ACC112 (cell line): ENCODE measurements around the gene USP20.

Experiments
- H2AFZ ChIP-seq: fragments of 200-600 bp; sonication (generic); one replicate; pipeline ENCODE4 v1.6.0; 2017; ENCODE audit warnings: antibody characterized with exemption, low read length; ENCODE audit not compliant: unreplicated experiment
- H3K27ac ChIP-seq: fragments of 200-600 bp; sonication (generic); 2 replicates; pipeline ENCODE4 v1.5.1; 2014; ENCODE audit warnings: low read depth, mild to moderate bottlenecking, antibody characterized with exemption, low read length, moderate library complexity
- H3K27me3 ChIP-seq: fragments of 200-600 bp; sonication (generic); 2 replicates; pipeline ENCODE4 v1.6.1; 2014; ENCODE audit warnings: mild to moderate bottlenecking, antibody characterized with exemption, low read length, moderate library complexity, mixed read lengths; ENCODE audit not compliant: insufficient read depth
- H3K36me3 ChIP-seq: fragments of 200-600 bp; sonication (generic); 2 replicates; pipeline ENCODE4 v1.6.1; 2016; ENCODE audit warnings: mild to moderate bottlenecking, antibody characterized with exemption, low read length, moderate library complexity, mixed read lengths; ENCODE audit not compliant: insufficient read depth
- H3K4me1 ChIP-seq: fragments of 200-600 bp; sonication (generic); one replicate; pipeline ENCODE4 v1.6.1; 2016; ENCODE audit warnings: low read length, mixed read lengths; ENCODE audit not compliant: insufficient read depth, unreplicated experiment, control insufficient read depth
- H3K4me3 ChIP-seq: fragments of 200-600 bp; sonication (generic); 2 replicates; pipeline ENCODE4 v1.5.1; 2014; ENCODE audit warnings: mild to moderate bottlenecking, low read depth, low read length
- H3K79me2 ChIP-seq: fragments of 200-600 bp; sonication (generic); one replicate; pipeline ENCODE4 v1.6.0; 2016; ENCODE audit warnings: low read length; ENCODE audit not compliant: control insufficient read depth, unreplicated experiment, insufficient read depth

USP20 gene

DNA sequence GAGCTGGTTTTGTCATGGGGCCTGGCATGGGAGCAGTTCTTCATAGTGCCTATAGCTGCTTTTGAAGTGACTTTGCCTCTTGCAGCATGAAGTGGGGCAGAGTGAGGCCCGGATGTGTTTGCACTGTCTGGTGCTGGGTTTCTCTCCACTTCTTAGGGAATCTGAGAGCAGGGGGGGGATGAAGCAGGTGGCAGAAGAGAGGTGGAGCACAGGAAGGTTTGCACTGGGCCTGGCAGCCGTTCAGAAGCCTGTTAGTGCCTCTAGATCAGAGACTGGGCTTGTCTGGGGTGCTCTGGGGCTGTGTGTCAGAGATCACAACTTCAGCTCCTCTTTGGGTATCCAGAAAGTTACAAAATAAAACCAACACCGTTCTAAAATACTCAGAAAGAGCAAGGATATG, 18.4 kb downstream of the USP20 start:
- H3K79me2 ChIP-seq, result no peaks in the 10 kb centered on the region
- peaks cover 3% of the 10 kb centered on the region; the same call in 1 of the 2 replicates for H3K36me3 ChIP-seq
- no peak overlapping the region for H2AFZ ChIP-seq
- no peaks in the 10 kb centered on the region for H3K4me1 ChIP-seq
- no peak overlapping the region for H3K27ac ChIP-seq
- H3K27me3 ChIP-seq, result no peaks in the 10 kb centered on the region
- no peak overlapping the region for H3K4me3 ChIP-seq

DNA sequence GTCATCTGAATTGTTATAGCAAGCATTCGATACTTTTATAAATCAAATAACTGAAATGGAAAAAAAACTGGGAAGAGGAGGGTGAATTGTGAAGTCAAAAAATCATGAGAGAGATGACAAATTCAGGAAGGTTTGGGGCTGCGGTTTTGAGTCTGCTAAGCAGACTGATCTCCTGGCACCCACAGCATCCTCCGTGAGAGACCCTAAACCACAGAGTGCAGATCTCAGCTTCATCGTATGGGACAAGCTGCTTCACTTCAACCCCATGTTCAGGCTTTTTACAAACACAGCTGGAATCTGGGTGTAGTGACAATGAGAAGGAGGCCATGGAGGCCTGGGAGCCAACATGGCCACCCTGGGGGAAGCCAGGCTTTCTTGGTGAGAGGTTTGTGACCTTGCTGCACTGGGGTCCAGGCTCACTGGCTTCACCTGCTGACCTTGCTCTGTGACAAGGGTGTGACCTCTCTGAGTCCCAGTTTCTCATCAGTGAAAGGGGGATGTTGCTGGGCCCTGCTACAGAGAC, 19.4 kb downstream of the USP20 start:
- Histone ChIP-seq H3K36me3 (peaks cover 3% of the 10 kb centered on the region; the same call in 1 of the 2 replicates), H3K79me2 (no peaks in the 10 kb centered on the region), H3K4me1 (no peaks in the 10 kb centered on the region), H2AFZ (no peak overlapping the region), H3K27me3 (no peaks in the 10 kb centered on the region), H3K27ac (no peak overlapping the region), H3K4me3 (no peak overlapping the region)

DNA sequence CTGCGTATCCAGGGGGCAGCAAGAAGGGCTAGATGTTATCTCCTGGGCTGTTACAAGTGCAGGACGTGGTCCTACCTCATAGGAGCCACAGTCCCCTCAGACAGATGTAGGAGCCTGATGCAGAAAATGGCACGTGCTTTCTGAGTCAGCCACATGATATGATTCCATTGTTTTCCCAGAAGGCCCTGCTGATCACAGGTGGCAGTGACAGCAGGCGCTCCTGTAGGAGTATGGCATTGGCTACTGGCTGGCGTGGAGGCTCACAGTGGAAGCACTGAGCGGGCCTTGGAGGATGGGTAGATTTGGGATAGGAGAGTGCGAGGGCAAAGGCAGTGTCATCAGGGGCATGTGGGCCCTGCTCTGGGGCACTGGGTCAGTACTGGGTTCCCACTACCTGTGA, 21.9 kb downstream of the USP20 start:
- Histone ChIP-seq H3K4me3 (no peak overlapping the region), H3K27ac (no peak overlapping the region), H3K4me1 (no peaks in the 10 kb centered on the region), H3K36me3 (no peaks in the 10 kb centered on the region; the same call in 1 of the 2 replicates), H2AFZ (no peak overlapping the region), H3K79me2 (no peaks in the 10 kb centered on the region), H3K27me3 (no peaks in the 10 kb centered on the region)

DNA sequence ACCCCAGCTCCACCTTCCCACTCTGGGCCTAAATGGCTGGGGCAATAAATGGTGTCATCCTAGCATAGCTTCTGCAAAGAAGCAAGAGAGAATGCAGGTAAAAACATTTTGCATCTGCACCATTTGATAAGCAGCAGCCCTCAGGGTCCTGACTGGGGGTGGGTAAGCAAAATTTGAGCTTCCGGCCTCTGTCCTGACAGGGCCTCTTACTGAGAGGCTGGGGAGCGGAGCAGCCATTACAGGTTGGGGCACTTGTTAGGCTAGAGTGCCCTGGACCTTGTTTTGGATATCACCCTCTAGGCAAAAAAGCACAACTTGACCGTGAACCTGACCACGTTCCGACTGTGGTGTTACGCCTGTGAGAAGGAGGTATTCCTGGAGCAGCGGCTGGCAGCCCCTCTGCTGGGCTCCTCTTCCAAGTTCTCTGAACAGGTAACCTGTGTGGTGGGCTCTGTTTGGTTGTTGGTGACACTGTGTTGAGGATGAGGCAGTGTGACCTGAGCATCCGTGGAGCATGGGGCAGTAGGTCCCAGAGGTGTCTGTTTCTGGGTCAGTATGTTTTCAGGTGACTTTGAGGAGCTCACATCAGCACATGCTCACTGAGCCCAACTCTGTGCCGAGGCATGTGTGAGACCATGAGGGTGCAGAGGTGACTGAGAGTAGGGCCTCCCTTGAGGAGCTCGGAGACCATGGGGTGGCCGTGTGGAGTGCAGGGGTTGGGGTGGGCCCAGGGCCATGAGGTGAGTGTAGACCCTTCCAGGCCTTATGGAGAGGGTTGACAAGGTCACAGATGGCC, 23.1 kb downstream of the USP20 start:
- Histone ChIP-seq H3K27ac (no peak overlapping the region), H3K27me3 (no peaks in the 10 kb centered on the region), H3K4me3 (no peak overlapping the region), H3K36me3 (no peaks in the 10 kb centered on the region; the same call in 1 of the 2 replicates), H3K4me1 (no peaks in the 10 kb centered on the region), H2AFZ (no peak overlapping the region), H3K79me2 (no peaks in the 10 kb centered on the region)

DNA sequence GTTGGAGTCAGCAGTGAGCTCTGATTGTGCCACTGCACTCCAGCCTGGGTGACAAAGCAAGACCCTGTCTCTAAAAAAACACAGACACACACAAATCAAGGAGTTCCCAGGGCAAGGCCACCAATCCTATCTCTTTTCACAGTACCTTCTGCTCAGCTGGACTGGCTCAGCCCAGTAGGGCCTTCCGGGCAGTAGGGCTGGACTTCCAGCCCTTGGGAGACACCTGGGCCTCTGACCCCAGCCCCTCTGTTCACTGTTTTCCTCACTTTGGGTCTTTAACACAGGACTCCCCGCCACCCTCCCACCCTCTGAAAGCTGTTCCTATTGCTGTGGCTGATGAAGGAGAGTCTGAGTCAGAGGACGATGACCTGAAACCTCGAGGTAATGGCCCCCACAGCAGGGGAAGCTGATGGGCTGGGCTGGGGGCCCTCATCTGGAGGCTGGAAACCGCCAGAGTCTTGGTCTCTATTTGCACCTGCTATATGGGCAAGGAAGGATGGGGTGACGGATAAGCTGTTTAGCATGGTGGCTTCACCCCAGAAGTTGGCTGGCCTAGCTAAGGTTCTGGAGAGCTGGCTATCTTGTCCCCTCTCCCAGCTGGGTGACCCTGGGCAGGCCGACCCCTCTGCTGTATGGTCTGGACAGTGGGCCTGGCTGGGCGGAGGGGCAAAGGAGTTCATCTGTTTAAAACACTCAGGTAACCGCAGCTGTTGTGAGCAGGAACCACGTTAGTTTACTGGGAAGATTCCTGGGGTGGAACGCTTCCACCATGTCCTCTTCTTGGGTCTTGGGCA, 25.6 kb downstream of the USP20 start:
- Histone ChIP-seq H3K4me3 (no peak overlapping the region), H2AFZ (no peak overlapping the region), H3K4me1 (no peaks in the 10 kb centered on the region), H3K27me3 (no peaks in the 10 kb centered on the region), H3K36me3 (no peaks in the 10 kb centered on the region), H3K27ac (no peak overlapping the region), H3K79me2 (no peaks in the 10 kb centered on the region)

DNA sequence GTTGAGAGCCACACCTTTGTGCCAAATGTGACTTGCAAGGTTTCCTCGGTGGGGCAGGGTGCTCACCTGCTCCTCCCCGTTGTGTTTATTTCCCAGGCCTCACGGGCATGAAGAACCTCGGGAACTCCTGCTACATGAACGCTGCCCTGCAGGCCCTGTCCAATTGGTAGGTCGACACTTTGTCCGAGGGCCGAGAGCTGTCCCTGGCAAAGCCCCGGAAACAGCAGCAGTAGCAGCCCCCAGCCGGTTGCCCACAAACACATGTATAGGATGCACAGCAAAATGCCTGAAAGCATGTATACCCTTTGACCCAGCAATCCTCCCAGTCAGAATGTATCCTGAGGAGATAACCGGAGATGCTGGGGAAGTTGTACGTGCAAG, 26.2 kb downstream of the USP20 start:
- H3K27me3 ChIP-seq, result no peaks in the 10 kb centered on the region
- H3K36me3 ChIP-seq, result no peaks in the 10 kb centered on the region
- H2AFZ ChIP-seq, result no peak overlapping the region
- H3K4me1 ChIP-seq, result no peaks in the 10 kb centered on the region
- H3K27ac ChIP-seq, result no peak overlapping the region
- H3K4me3 ChIP-seq, result no peak overlapping the region
- H3K79me2 ChIP-seq, result no peaks in the 10 kb centered on the region

DNA sequence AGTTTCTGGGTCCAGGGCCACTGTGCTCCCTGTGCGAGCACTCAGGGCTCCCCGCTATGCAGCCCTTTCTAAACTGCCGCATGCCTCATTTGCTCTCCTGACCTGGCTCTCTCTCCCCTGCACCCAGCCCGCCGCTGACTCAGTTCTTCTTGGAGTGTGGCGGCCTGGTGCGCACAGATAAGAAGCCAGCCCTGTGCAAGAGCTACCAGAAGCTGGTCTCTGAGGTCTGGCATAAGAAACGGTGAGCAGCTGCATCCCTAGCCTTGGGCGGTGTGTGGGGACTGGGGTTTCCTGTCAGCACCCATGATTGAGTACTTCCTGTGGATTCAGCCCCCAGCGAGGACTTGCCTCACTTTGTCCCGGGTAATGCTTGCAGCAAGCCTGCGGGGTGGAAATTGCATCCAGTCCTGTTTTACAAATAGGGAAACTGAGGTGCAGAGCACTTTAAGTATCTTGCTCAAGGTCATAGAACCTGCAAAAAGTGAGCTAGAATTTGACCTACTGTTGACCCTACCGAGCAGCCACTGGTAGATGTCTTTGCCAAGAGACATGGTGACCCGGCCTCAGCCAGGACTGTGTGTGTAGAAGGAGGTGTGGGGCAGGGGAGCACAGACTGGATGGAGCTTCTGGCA, 27.9 kb downstream of the USP20 start:
- no peak overlapping the region for H2AFZ ChIP-seq
- H3K27me3 ChIP-seq, result no peaks in the 10 kb centered on the region
- no peak overlapping the region for H3K27ac ChIP-seq
- H3K36me3 ChIP-seq, result no peaks in the 10 kb centered on the region
- no peaks in the 10 kb centered on the region for H3K79me2 ChIP-seq
- H3K4me3 ChIP-seq, result no peak overlapping the region
- H3K4me1 ChIP-seq, result no peaks in the 10 kb centered on the region

DNA sequence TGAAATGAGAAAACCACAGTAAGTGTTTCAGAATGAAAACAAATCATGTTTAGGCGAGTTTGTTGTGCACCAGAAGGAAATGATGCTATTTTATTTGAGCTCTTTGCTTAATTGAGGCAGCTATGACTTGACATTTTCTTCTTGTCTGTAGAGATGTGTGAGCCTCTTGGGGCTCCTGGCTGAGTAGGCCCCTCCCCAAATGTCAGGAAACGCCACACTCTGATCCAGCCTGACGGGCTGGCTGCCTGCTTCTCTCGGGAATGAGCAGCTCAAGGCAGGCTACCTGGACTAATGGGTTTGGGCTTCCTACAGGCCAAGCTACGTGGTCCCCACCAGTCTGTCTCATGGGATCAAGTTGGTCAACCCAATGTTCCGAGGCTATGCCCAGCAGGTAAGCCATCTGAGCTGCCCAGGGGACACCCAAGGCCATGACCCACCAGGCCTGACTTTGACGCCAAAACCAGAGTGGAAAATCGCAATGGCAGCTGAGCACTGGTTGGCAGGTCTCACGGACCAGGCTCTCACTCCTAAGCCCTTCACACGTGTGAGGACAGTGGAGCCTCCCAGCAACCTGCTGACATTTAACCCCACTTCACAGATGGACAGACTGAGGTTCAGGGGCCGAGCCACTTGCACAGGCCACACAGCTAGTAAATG, 29.9 kb downstream of the USP20 start:
- H3K27ac ChIP-seq, result no peak overlapping the region
- H3K27me3 ChIP-seq, result no peaks in the 10 kb centered on the region
- H3K4me3 ChIP-seq, result no peak overlapping the region
- no peak overlapping the region for H2AFZ ChIP-seq
- no peaks in the 10 kb centered on the region for H3K4me1 ChIP-seq
- no peaks in the 10 kb centered on the region for H3K79me2 ChIP-seq
- H3K36me3 ChIP-seq, result no peaks in the 10 kb centered on the region

DNA sequence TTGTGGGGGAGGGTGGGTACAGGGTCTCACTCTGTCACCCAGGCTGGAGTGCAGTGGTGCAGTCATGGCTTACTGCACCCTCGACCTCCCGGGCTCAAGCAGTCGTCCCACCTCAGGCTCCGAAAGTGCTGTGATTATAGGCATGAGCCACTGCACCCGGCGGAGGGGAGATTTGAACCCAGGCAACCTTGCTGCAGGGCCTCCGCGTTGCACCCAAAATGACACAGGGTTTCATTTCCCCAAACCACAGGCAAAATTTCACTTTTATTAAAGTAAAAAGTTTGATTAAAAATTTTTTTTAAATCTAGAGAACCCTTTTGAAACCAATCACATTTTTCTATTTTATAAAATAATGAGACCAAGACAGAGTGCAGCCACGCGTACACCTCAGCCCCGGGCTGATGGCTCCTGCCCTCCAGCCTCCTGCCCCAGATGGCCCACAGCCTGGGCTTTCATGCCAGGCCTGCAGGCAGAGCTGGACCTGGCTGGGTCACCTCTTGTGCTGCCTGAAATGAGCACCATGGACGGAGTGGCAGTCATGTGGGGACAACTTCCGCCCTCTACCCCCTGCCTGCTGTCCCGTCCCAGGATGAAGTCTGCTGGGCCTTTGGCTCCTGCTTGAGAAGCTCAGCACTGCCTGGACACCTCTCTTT, 30.5 kb downstream of the USP20 start:
- Histone ChIP-seq H3K79me2 (no peaks in the 10 kb centered on the region), H3K4me3 (no peak overlapping the region)

More for the DNA sequence above, 30.5 kb downstream of the USP20 start:
- H3K4me1 ChIP-seq, result no peaks in the 10 kb centered on the region
- no peak overlapping the region for H2AFZ ChIP-seq
- no peak overlapping the region for H3K27ac ChIP-seq
- no peaks in the 10 kb centered on the region for H3K36me3 ChIP-seq
- H3K27me3 ChIP-seq, result no peaks in the 10 kb centered on the region
